Stimulated activated CD8-positive, alpha-beta memory T cell treated with anti-CD3 and anti-CD28 coated beads, Interleukin-15, amount 100 ng/mL, for 4 hours (primary cell): Measurements from ENCODE around the gene CDC45.

Source experiments
- DNase-seq, 2 donors: peaks; one replicate each; pipeline ENCODE4 v3.0.0-alpha.2; 2020; ENCODE audit warnings: low read depth in 2 of 2

CDC45 gene

DNA sequence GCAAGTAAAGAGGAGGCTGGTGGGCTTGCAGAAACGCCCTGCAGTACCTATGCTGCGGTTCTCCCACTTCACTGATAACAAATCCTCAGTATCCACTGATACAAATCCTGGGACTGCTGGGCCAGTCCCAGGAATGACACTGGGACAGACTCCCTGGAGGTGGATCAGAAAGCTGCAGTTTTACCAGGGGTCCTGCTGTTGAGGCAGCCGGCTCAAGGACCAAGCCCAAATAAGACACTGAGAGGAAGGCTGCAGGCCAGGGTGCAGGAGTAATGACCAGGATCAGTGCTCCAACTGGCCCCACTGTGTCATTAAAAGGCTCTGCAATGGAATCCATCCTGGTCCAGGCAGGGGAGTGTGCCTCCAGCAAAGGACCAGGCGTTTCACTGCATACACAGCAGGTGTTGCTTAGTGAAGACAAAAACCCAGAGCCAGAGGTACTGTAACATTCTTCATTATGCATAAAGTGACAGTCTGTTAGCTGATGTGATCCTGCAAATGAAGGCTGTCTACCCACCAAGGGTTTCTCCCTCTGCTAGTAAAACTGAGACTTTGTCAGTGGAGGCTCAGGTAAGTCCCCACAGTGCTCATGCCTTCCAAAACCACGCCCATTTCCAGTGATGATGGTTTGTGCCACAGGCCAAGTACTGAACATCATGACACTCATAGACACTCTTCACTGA lies 30.8 kb upstream of the CDC45 start:
- no peak for DNase-seq

DNA sequence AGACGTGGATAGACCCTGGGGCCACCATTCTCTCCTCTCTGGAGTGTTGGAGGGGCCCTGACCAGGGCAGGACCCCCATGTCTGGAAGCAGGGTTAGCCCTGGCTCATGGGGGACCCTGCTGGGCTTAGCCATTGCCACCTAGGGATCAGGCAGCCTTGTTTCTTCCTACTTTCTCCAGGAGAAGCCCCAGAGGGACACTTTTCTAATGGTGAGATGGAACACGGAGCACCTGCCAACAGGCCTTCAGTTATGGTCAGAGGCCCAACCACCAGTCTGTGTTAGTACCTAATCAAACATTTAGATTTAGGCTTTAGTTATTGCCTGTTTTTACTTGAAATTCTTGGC lies 30.3 kb upstream of the CDC45 start:
- no peak for DNase-seq

DNA sequence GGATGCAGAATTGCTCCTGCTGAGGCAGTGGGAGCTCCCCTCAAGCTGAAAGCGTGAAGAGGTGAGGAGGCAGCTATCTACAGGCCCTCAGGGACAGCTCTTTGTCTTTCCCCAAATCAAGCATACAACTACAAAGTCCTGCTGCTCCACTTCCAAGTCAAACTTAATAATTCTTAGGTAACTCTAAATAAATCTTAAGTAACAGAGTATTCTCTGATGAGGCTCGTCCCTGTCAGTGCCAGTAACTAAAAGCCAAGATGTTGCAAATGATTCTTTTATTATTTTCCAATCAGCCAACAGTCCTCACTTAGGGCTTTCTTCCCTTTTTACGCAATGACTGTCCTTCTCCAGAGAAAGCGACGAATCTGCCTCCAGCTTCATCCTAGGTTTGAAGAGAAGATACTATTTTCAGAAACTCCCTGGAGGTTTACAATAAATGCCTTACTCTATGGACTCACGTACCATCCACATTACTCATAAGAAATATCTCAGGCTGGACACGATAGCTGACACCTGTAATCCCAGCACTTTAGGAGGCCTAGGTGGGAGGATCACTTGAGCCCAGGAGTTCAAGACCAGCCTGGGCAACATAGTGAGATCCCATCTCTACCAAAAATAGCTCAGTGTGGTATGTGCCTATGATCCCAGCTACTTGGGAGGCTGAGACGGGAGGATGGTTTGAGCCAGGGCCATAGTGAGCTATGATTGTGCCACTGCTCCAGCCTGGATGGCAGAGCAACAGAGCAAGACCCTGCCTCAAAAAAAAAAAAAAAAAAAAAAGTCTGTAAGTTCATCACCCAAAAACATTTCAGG lies 29.2 kb upstream of the CDC45 start:
- no peak for DNase-seq

DNA sequence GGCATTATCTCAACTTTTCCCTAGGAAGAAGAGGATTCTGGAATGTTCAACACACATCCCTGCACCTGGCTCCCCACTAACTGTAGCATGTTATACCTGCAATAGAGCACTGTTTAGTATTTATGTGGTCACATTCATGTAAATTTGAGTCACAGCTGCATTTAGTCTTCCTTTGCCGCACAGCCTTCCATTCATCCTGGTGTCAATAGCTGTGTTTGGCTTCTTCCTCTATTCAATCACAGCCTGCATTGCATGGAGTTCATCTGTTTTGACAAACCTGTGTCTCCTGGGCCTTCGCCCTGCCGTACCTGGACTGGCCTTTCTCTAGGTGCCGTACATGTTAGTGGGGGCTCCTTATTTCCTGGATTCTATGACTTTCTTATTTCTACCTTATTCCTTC lies 28.1 kb upstream of the CDC45 start:
- DNase-seq, result no peak

DNA sequence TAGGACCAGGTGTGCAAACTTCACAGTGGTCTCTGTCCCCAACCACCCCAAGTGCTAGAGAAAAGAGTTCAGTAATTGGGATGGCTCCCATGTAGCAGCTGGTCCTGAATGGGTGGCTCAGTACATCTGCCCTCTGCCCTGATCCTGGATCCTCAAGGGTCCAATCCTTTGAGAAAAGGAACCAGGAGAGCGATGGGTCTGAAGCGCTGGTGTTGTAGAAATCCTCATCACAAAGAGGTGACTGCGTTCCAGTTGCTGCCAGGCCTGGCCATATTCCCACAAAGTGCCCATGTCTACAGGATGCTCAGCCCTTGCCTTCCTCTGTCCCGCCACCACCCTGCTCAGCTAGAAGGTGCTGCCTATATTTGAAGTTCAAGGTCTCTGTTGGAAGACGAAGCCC lies 26.0 kb upstream of the CDC45 start:
- DNase-seq, result no peak

DNA sequence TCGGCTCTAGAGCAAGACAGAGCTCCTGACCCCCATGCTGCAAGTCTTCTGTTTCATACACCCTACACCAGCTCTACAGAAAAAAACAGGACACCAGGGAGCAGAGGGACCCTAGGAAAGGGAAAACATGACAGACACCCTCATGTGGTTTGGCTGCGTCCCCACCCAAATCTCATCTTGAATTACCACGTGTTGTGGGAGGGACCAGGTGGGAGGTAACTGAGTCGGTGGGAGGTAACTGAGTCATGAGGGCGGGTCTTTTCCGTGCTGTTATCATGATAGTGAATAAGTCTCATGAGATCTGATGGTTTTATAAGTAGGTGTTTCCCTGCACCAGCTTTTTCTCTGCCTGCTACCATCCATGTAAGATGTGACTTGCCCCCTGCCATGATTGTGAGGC lies 25.6 kb upstream of the CDC45 start:
- no peak for DNase-seq

DNA sequence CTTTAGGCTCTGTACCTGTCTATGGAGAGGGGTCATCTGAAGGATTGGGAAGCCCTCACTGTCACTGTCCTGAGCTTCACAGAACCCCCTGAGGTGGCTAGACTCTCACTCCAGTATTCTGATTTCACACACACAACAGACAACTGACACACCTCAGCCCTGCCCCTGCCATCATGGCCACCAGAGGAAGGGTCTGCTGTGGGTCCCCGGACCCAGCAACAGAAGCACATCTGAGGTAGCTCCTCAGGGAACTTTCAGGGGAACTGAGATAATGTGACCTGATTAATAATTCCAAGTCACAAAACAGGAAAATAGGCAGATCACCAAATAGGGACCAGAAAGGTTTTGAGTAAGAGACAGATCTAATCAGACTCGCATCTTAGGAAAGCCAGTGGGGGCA lies 24.7 kb upstream of the CDC45 start:
- no peak for DNase-seq

DNA sequence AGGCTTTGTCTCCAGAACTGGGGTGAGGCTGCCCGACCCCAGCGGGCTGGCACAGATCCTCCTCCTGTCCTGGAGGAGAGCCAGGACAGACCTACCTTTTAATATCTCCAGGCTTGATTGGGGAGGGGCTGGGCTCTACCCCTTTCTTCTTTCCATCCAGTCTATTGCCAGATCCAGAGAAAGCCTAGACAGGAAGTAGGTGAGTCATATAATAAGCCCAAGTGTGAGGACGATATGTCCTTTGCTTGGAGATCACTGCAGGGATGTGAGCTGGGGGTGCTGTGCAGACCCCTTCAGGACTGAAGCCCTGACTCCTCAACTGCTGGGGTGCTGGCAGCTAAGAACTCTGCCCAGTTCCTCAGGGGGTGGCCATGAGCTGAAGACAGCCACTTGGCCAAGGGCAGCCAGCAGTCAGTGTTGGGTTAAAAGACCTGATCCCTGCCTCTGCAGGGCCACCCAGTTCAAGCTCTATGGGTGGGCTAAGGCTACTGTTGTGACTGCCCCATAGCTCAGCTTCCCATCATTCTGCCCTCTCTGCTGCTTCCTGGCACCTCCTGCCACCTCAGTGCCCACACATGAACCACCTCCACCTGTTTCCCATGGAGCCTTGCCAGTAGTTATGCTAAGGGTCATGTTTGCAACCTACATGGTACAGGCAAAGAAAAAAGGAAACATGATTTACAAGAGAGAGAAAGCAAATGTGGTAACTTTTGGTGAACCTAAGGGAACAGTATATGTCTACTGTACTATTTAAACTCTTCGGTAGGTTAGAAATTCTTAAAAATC lies 23.9 kb upstream of the CDC45 start:
- DNase-seq, result no peak

DNA sequence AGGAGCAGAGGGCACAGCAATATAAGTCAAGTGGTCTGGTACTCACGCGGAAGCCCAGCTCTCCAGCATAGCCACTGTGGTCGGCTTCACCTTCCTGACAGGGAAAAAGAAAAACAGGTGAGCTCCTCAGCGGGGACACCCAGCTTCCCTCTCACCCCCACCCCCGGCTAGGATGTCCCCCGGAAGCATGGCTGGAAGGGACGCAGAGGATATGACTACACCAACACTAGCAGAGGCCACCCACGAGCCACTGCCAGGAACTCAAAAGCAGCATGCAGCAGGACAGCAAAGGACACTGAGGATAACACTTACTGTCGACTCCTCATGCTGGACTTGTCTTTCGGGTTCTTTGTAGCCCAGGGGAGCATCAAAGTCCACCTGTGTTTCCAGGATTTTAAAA lies 23.2 kb upstream of the CDC45 start:
- DNase-seq, result no peak

DNA sequence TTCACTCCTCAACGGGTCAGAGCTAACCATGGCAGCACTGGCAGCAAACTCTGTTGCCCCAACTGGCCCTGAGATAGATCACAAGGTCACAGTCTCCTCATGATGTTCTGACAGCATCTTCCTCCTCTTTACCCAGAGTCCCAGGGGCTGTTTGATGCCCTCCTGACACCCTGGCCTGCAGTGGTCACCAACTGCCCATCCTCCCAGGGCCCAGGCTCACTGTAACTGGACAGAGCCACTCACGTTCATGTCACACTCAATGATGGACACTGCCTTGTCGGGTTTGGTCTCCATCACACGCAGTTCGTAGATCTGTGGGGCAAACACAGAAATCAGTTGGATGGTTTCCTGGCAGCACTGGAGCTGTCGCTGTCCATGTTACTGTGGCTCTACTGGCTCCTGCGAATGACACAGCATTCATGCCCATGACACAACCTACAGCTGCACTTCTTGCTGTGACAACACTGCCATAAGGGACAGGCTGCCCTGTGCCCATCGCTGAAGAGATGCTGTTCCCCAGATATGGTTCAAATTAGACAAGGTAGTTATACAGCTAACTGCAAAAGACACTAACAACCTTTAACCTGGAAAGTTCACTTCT lies 21.8 kb upstream of the CDC45 start:
- DNase-seq, result no peak

DNA sequence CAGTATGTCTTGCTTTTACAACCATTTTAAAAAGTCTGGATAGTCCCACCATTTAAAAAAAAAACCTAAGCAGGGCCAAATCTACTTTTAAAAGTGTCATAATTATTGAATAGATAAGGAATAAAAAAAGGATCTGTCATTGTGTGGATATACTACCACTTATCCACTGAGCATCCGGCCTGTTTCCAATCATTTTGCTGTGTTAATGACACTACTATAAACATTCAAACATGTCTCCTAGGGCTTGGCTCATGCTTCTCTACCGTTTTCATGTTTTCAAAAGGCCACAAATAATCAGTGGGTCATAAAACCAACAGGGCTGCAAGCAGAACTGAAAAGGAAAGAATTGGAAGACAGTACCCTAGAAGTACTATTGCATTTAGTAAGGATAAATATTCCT lies 19.7 kb upstream of the CDC45 start:
- no peak for DNase-seq

DNA sequence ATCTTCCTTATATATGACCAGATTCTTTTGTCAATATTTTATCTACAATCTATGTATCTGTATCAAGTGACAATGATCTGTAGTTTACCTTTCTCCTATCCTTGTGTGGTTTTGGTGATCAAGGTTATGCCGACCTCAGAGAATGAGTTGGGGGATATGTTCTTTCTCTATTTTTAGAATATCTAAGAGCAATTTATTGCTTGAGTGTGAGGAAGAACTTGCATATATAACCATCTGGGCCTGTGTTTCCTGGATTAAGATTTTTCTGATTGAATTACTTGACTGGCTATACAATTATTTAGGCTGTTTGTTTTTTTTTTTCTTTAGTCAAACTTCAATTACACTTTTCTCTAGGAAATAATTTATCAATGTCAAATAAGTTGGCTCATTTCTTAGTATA lies 18.2 kb upstream of the CDC45 start:
- no peak for DNase-seq

DNA sequence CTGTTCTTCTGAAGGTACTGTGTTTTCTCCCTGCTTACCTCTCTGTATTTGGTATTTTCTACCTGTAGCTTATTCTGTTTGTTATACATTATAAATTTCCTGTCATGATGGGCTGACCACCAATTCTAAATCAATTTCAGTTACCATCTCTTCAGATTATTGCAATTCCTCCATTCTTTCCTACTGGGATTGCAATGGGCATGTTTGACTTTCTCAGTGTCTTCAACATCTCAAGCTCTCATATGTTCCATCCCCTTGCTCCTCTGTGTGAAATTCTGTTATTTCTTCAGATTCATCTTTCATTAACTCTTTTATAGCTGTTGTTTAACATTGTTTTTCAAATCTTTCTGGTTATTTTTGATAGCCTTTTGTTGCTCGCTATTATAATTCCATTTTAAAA lies 16.7 kb upstream of the CDC45 start:
- no peak for DNase-seq

DNA sequence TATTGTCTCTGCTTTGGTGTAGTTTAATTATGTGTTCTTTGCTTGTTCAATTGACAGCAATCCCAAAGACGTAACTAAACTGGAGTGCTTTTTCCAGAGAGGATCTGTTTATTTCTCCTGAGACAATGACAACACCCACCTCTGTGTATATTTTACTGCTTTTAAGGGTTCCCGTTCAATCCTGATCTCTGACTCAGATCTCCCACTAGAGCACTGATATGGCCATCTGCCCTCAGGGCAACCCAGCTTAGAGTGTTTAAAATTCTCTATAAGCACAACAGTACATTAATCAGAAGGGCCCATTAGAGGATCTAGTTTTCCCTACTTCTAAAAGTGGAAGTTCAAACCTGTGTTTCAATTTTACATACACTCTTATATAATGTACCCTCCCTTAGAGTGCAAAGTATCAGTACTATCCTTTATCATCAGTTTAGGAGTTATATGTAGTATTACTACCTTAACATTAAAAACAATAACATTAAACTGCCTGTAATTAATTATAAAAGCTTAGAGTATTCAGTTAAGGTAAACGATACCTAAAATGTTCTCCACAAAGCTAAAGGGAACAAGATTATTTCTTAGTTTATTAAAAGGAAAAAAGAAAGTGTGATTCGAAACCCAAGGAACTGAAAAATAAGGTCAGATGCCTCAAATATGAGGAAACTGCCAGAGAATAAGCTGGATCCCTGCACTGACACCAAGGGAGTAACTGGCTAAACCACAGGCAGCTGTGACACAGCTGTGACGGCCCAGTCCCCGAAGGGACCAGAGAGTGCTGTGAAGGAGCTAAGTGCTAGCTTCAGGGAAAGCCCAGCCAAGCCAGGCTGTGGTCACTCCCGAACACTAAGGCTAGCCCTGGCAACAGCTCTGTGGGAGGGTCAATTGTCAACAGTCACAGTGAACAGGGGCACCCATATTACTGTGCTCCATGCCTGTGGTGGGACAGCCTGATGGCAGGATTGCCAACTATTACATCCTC lies 15.9 kb upstream of the CDC45 start:
- no peak for DNase-seq

DNA sequence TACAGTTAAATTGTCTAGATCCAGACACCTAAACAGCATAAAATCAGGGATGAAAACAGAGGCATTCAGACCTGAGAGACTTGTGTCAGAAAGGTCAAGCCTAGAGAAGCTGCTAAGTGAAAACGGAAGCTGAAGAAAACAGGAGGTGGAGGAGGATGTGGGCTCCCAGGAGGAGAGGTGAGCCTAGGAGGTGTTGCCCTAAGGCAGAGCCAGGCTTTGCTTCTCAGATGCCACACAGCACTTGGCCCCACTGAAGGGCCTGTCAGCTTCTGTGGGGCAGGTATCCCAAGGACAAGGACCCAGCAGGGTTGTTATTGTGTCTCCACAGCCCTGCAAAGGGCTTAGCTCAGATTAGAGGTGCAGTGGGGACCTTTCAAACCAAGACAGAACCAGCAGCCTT lies 15.2 kb upstream of the CDC45 start:
- no peak for DNase-seq

DNA sequence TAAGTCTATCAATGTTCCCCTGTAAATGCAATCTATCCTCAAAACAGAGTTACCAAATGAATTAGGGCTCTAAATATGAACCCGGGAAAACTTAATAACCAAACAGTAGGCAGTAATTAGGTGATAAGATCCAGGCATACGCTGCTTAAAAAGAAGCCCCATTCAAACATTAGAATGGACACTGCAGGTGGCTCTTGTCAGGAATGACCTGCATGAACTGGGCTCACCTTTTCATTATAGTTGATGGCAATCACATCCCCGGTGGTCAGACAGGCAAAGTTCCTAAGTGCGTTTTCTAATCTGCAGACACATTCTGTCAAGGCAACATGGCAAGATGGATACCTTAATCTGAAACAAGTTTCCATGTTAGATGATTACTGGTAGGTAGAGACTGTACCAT lies 14.7 kb upstream of the CDC45 start:
- no peak for DNase-seq

DNA sequence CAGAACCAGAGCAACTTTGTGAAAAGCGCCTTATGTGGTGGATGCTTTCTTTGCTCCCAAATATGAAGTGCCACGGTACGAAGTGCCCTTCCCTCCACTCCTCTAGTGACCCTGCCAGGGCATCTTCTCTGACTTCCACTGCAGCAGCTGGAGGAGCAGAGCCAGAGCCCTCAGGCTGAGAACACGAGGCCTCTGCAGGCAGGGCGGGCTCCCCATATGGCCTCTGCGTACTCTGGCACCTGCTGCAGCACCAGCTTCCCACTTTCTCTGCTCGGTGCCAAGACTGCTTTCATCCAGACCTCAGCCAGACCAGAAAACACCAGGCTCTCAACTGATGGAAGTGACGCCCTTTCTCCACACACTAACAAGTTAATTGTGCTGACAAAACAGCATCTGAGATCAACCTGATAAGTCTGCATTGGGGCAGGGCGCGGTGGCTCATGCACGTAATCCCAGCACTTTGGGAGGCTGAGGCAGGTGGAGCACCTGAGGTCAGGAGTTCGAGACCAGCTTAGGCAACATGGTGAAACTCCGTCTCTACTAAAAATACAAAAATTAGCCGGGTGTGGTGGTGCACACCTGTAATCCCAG lies 13.5 kb upstream of the CDC45 start:
- no peak for DNase-seq

DNA sequence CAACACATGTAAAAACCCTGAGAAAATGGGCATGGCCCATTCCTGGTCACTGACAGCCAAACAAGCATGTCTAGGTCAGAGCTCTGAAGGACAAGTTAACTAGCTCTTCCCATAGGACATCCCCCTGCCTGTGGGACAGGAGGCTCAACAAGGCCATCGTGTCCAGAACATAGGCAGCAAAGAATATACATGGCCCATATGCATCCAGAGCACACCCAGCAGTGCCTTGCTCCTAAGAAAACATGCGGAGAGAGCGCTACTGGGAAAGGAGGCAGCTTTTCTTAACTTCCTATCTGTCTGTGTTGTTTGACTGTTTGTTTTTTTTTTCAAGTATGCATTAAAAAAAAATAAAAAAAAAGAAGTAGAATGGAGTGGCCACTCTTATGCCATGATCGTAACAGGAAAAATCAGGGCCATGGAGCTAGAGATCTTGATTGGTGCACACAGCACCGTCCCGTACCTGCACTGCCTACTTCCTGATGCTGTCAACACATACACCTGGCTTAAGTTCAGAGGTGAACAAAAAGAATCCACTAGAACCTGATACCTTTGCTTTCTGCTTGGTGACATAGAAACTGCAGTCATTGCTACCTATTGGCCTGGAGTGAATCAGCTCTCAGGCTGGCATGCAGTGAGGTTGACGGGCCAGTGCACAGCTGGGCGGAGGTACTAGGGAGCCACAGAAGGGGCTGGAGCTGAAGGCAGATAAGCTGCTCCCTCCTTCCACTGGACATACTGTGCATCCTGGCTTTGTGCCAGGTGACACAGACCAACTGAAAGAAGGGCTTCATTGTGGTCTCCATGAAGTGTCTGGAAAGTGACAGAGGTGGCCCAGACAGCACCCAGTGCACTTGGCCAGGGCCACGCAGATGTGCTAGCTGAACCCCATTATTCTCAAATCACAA lies 12.6 kb upstream of the CDC45 start:
- no peak for DNase-seq

DNA sequence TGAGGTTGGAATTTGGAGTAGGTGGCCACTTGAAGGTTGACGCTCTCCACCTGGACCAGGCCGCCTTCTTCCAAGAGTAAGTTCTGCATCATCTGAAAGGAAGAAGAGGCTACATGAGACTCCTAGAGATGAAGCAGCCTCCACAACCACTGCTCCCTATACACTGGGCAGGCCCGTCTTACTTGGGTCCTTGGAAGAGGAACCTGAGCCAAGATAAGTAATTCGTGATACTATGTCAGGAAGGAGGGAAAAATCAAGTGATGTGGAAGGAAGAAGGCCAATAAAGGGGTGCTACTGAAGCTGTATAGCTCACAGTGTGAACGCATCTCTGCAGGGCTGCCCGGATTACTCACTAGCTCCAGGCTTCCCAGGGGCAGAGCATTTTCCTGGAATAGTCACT lies 11.8 kb upstream of the CDC45 start:
- DNase-seq, result no peak

DNA sequence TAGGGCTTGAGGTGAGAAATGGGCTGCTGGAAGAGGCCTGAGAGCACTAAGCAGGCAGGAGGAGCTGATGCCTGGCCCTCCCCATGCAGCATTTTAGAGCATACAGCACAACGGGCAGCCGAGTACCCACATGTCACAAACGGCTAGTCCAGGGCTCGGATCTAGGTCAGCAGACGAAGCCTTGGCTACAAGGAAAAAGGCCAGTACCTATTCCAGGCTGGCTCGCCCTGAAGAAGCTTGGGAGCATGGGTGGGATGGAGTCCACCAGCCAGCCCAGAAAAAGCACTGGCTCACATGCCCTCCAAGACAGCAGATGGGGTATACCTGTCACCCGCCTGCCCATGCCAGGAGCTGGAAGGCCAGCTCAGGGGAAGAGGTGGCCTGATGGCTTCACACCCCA lies 10.3 kb upstream of the CDC45 start:
- DNase-seq, result no peak
